Measurements from ENCODE around the gene COPG1.

GRCh38 chr3:129263161-129263910 is 13.9 kb downstream of the COPG1 start:
- TF ChIP-seq CTCF (conservative IDR thresholded peaks at IDR 0.05; ENCODE audit: low read depth, low read length), result no peak
- no peak for TF ChIP-seq EZH2 (IDR thresholded peaks at IDR 0.05; ENCODE audit: low read length, unreplicated experiment)
- TF ChIP-seq EZH2phosphoT487 (IDR thresholded peaks at IDR 0.05; ENCODE audit: borderline replicate concordance, low read length), result no peak
